A673 (cell line): ENCODE data around the gene GPER1.
"Not testable (repeated sequence)": the region's sequence is repeated elsewhere in the genome, so short reads cannot be mapped to it uniquely, and the experiment has no call there.

Experiments used
- CTCF ChIP-seq: fragments of 300-800, 200-600 bp; sonication (generic); conservative IDR thresholded peaks from 2 replicates; pipeline ENCODE4 v1.5.1; 2017; ENCODE audit warnings: low read depth, mild to moderate bottlenecking, antibody characterized with exemption, low read length, moderate library complexity, mixed read lengths
- EZH2 ChIP-seq: fragments of 200-600 bp; sonication (generic); IDR thresholded peaks from 2 replicates; pipeline ENCODE4 v1.6.1; 2017; ENCODE audit warnings: borderline replicate concordance, low read depth, mild to moderate bottlenecking, mixed read lengths, antibody characterized with exemption, low read length; ENCODE audit not compliant: poor library complexity, severe bottlenecking

DNA sequence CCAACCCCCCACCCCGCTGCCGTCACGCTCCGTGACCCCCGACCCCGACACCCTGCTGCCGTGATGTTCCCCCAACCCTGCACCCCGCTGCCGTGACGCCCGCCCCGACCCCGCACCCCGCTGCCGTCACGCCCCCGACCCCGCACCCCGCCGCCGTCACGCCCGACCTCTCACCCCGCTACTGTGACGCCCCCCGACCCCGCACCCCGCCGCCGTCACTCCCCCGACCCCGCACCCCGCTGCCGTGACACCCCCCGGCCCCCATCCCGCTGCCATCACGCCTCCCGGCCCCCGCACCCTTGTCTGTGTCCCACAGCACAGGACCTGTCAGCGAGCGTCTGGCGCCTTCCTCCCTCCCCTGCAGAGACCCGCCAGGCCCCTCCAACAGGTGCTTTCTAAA is 13.9 kb upstream of the GPER1 start:
- TF ChIP-seq CTCF, EZH2: not testable (repeated sequence)
